ENCODE results near the gene LDHAL6B.

Gene LDHAL6B

DNA sequence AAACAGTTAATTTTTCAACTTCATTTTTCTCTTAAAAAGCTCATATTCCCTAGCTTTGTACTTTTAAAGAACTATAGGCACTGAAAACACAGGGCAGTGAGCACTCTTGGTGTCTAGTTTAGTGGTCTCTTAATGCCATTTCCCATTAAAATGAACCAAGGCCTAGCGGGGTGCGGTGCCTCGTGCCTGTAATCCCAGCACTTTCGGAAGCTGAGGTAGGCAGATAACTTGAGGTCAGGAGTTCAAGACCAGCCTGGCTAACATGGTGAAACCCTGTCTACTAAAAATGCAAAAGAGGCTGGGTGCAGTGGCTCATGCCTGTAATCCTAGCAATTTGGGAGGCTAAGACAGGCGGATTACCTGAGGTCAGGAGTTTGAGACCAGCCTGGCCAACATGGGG lies 45.5 kb downstream of the LDHAL6B start:
- no peak for DNase-seq (ENCODE audit: low read depth)

DNA sequence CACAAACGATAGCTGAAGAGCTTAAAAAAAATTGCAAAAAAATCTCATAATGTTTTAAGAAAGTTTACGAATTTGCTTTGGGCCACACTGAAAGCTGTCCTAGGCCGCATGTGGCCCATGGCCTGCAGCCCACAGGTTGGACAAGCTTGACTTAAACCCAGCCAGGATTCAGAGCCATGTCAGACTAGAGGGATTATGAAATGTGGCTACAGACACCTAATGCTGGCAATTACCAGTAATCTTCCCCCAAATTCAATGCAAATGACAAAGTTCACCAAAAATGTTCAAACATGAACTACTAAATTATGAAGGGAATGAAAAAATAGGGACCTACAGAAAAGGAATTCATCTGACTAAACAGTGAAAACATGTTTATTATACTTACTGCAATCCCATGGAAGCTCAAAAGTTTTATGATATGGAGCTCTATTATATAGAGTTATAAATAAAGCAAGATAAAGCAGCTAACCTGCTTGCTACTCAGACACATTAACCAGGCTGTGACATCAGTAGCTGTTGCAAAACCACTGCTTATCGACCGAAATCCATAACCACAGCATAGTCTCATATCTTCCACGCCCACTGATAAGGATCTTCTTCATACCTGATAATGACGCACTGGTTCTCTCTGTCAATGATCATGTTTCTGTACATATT lies 49.2 kb downstream of the LDHAL6B start:
- DNase-seq (ENCODE audit: low read depth) = peak; percentile 70

DNA sequence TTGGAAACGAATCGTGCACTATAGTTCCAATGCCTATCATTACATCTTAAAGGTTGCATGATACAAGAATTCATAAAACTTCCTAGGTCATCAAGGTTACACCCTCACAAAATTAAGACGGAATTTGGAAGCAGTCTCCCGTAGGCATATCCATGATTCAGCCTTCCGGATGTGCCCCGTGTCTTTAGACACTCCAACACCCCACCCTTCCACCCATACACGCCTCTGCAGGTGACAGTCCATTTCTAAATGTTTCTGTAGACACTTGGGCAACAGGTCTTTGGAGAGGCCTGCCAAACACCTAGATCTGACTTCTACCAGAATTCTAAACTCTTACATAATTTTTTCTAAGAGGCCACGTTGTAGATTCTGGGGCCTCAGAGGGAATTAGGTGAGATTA lies 49.8 kb downstream of the LDHAL6B start:
- no peak for DNase-seq (ENCODE audit: low read depth)

DNA sequence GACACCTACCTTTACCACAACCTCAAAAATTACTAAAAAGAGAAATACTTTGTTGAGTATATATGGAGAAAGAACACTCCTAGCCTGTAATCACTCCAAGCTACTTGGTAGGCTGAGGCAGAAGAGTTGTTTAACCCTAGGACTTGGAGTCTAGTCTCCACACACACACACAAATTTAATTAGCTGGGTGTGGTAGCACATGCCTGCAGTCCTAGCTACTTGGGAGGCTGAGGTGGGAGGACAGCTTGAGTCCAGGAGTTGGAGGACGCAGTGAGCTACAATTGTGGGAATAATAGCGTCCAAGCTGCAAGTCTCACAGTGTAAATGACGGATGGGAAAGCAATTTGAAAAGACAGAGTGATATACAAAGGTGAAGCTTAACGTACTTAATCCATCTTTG lies 50.5 kb downstream of the LDHAL6B start:
- no peak for DNase-seq (ENCODE audit: low read depth)

All from iris pigment epithelial cell (primary cell).